ENCODE data around the gene WIPF3.

GRCh38 chr7:29929018-29929807 is 122.9 kb downstream of the WIPF3 start:
- TF ChIP-seq, protein P1, sequence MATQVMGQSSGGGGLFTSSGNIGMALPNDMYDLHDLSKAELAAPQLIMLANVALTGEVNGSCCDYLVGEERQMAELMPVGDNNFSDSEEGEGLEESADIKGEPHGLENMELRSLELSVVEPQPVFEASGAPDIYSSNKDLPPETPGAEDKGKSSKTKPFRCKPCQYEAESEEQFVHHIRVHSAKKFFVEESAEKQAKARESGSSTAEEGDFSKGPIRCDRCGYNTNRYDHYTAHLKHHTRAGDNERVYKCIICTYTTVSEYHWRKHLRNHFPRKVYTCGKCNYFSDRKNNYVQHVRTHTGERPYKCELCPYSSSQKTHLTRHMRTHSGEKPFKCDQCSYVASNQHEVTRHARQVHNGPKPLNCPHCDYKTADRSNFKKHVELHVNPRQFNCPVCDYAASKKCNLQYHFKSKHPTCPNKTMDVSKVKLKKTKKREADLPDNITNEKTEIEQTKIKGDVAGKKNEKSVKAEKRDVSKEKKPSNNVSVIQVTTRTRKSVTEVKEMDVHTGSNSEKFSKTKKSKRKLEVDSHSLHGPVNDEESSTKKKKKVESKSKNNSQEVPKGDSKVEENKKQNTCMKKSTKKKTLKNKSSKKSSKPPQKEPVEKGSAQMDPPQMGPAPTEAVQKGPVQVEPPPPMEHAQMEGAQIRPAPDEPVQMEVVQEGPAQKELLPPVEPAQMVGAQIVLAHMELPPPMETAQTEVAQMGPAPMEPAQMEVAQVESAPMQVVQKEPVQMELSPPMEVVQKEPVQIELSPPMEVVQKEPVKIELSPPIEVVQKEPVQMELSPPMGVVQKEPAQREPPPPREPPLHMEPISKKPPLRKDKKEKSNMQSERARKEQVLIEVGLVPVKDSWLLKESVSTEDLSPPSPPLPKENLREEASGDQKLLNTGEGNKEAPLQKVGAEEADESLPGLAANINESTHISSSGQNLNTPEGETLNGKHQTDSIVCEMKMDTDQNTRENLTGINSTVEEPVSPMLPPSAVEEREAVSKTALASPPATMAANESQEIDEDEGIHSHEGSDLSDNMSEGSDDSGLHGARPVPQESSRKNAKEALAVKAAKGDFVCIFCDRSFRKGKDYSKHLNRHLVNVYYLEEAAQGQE (IDR thresholded peaks at IDR 0.05; ENCODE audit: insufficient replicate concordance, low read depth): no peak
- TF ChIP-seq, protein P2, sequence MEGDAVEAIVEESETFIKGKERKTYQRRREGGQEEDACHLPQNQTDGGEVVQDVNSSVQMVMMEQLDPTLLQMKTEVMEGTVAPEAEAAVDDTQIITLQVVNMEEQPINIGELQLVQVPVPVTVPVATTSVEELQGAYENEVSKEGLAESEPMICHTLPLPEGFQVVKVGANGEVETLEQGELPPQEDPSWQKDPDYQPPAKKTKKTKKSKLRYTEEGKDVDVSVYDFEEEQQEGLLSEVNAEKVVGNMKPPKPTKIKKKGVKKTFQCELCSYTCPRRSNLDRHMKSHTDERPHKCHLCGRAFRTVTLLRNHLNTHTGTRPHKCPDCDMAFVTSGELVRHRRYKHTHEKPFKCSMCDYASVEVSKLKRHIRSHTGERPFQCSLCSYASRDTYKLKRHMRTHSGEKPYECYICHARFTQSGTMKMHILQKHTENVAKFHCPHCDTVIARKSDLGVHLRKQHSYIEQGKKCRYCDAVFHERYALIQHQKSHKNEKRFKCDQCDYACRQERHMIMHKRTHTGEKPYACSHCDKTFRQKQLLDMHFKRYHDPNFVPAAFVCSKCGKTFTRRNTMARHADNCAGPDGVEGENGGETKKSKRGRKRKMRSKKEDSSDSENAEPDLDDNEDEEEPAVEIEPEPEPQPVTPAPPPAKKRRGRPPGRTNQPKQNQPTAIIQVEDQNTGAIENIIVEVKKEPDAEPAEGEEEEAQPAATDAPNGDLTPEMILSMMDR (IDR thresholded peaks at IDR 0.05; ENCODE audit: insufficient read depth, low read length): no peak
- TF ChIP-seq GABPA (IDR thresholded peaks at IDR 0.05; ENCODE audit: low read depth) (no peak), POLR2AphosphoS5 (IDR thresholded peaks at IDR 0.05; ENCODE audit: low read depth) (no peak), SPI1 (IDR thresholded peaks at IDR 0.05; ENCODE audit: borderline replicate concordance, low read depth) (no peak)

All from HL-60 (cell line).